Hepatocyte (in vitro differentiated cells): ENCODE results near the gene SMIM13. TPM values are rescaled to one million over a fixed set of nuclear protein-coding genes. Genes with fewer than 3 reads are reported as not detected.

Experiments
- DNase-seq: peaks from one replicate; pipeline ENCODE4 v3.0.0-alpha.2; 2016; ENCODE audit warnings: low spot score
- H2AFZ ChIP-seq: fragments of 200-600 bp; sonication (generic); 2 replicates; pipeline ENCODE4 v1.6.0; 2016; ENCODE audit warnings: antibody characterized with exemption, mild to moderate bottlenecking
- H3K27ac ChIP-seq: fragments of 200-600 bp; sonication (generic); 2 replicates; pipeline ENCODE4 v1.5.1; 2016; ENCODE audit warnings: mild to moderate bottlenecking
- H3K27me3 ChIP-seq: fragments of 200-600 bp; sonication (generic); 2 replicates; pipeline ENCODE4 v1.6.1; 2016
- H3K36me3 ChIP-seq: fragments of 200-600 bp; sonication (generic); replicated peaks from 2 replicates; pipeline ENCODE4 v1.5.1; 2016; ENCODE audit warnings: low read depth; ENCODE audit not compliant: insufficient read depth
- H3K4me1 ChIP-seq: fragments of 200-600 bp; sonication (generic); 2 replicates; pipeline ENCODE4 v1.5.1; 2016; ENCODE audit warnings: mild to moderate bottlenecking, moderate library complexity; ENCODE audit not compliant: insufficient read depth
- H3K4me2 ChIP-seq: fragments of 200-600 bp; sonication (generic); 2 replicates; pipeline ENCODE4 v1.6.0; 2016
- H3K4me3 ChIP-seq: fragments of 200-600 bp; sonication (generic); 2 replicates; pipeline ENCODE4 v1.5.1; 2016; ENCODE audit warnings: mild to moderate bottlenecking
- H3K79me2 ChIP-seq: fragments of 200-600 bp; sonication (generic); 2 replicates; pipeline ENCODE4 v1.6.0; 2017; ENCODE audit warnings: mild to moderate bottlenecking
- H3K9me2 ChIP-seq: fragments of 200-600 bp; sonication (generic); replicated peaks from 2 replicates; pipeline ENCODE4 v1.6.0; 2017; ENCODE audit warnings: mild to moderate bottlenecking; ENCODE audit not compliant: insufficient read depth
- H3K9me3 ChIP-seq: fragments of 200-600 bp; sonication (generic); 2 replicates; pipeline ENCODE4 v1.5.1; 2016; ENCODE audit warnings: low read depth, mild to moderate bottlenecking
- H4K20me1 ChIP-seq: fragments of 200-600 bp; sonication (generic); 2 replicates; pipeline ENCODE4 v1.6.0; 2016; ENCODE audit warnings: mild to moderate bottlenecking; ENCODE audit not compliant: insufficient read depth, poor library complexity, severe bottlenecking
- CTCF ChIP-seq: fragments of 200-600 bp; sonication (generic); IDR thresholded peaks from 2 replicates; pipeline ENCODE4 v1.5.1; 2016; ENCODE audit warnings: antibody characterized with exemption, mild to moderate bottlenecking; ENCODE audit not compliant: poor library complexity
- EZH2 ChIP-seq: fragments of 200-600 bp; sonication (generic); IDR thresholded peaks from 2 replicates; pipeline ENCODE4 v1.6.1; 2016; ENCODE audit warnings: antibody characterized with exemption, mild to moderate bottlenecking, borderline replicate concordance
- EZH2phosphoT487 ChIP-seq: fragments of 200-600 bp; sonication (generic); IDR thresholded peaks from one replicate; pipeline ENCODE4 v1.6.1; 2018; ENCODE audit warnings: antibody characterized with exemption, mild to moderate bottlenecking, low read depth, moderate library complexity; ENCODE audit not compliant: unreplicated experiment, severe bottlenecking
- WGBS: methylation state at CpG from one replicate; pipeline ENCODE4 v1.1.6; 2016; ENCODE audit warnings: low lambda C conversion rate; ENCODE audit errors: missing lambda C conversion rate; 5-methylcytosine and 5-hydroxymethylcytosine counted together
- polyA plus RNA-seq: library from polyadenylated mRNA; unstranded; fragments of >200 nt; fragmentation: Nextera tagmentation; extraction: Ambion mirVana; gene quantifications from 2 replicates; pipeline ENCODE4 v1.2.1, GENCODE V29; 2016
- total RNA-seq: library from RNA; depleted of rRNA; stranded (reverse); fragments of >200 nt; gene quantifications from 2 replicates; pipeline ENCODE4 v1.2.3, GENCODE V29; 2014

Gene SMIM13
- total and polyA plus RNA-seq, 2 experiments from 2014 or later, result 9.3 to 18.2 TPM

- no peaks in the 10 kb centered on the region for H3K9me2 ChIP-seq
- peak overlapping the region; percentile 64 for H3K27ac ChIP-seq
- H3K4me2 ChIP-seq, result peak overlapping the region; percentile 33
- TF ChIP-seq CTCF (no peak), EZH2 (no peak)
- H3K27me3 ChIP-seq, result no peaks in the 10 kb centered on the region
- 55% methylated on average over 2 of the region's 2 CpGs for WGBS
- no peaks in the 10 kb centered on the region for H3K9me3 ChIP-seq
- no peaks in the 10 kb centered on the region for H3K4me1 ChIP-seq
- no peaks in the 10 kb centered on the region for H3K79me2 ChIP-seq
- H3K36me3 ChIP-seq, result no peaks in the 10 kb centered on the region
- H3K4me3 ChIP-seq, result no peak overlapping the region
- peak; percentile 30 for DNase-seq
- H2AFZ ChIP-seq, result no peak overlapping the region
- no peaks in the 10 kb centered on the region for H4K20me1 ChIP-seq
These were observed 26.3 kb upstream of the SMIM13 start for GRCh38 chr6:11067348-11067747.

DNA sequence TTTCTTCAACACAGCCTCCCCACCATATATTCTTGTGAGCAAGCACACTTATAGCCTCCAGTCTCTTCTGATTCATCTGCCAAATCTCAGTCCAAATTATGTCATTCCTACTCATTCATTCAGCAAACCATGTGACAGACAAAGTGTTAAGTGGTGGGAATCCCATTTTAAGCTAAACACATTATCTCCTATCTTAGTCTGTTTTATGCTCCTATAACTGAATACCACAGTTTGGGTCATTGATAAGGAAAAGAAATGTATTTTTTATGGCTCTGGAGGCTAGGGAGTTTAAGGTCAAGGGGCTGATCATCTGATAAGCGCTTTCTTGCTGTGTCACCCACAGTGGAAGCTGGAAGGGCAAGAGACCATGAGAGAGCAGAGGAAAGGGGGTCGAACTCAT lies 23.9 kb upstream of the SMIM13 start:
- Histone ChIP-seq H3K9me3 (no peaks in the 10 kb centered on the region), H3K4me2 (no peak overlapping the region), H3K4me3 (no peak overlapping the region), H4K20me1 (no peaks in the 10 kb centered on the region), H3K27me3 (no peaks in the 10 kb centered on the region), H3K4me1 (no peaks in the 10 kb centered on the region), H3K9me2 (no peaks in the 10 kb centered on the region), H3K79me2 (no peaks in the 10 kb centered on the region), H2AFZ (no peak overlapping the region), H3K36me3 (no peaks in the 10 kb centered on the region), H3K27ac (no peak overlapping the region)
- DNase-seq, result no peak
- TF ChIP-seq EZH2phosphoT487, result no peak
- no peak for TF ChIP-seq CTCF
- no peak for TF ChIP-seq EZH2
- 62% methylated on average over 2 of the region's 2 CpGs for WGBS

DNA sequence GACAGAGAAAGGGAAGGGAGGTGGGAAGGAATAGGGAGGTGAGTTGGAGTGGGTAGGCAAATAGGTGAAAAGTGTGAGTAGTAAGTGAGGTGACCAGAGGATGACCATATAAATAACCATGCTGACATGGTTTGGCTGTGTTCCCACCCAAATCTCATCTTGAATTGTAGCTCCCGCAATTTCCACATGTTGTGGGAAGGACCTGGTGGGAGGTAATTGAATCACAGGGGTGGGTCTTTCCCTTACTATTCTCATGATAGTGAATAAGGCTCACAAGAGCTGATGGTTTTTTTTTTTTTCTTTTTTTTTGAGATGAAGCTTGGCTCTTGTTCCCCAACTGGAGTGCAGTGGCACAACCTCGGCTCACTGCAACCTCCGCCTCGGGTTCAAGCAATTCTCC lies 21.5 kb upstream of the SMIM13 start:
- no peaks in the 10 kb centered on the region for H3K36me3 ChIP-seq
- no peak for DNase-seq
- H3K27me3 ChIP-seq, result no peaks in the 10 kb centered on the region
- H3K4me3 ChIP-seq, result no peak overlapping the region
- H3K4me1 ChIP-seq, result no peaks in the 10 kb centered on the region
- no peak for TF ChIP-seq EZH2phosphoT487
- no peak for TF ChIP-seq EZH2
- TF ChIP-seq CTCF, result no peak
- no peaks in the 10 kb centered on the region for H3K9me2 ChIP-seq
- H3K9me3 ChIP-seq, result no peaks in the 10 kb centered on the region
- no peaks in the 10 kb centered on the region for H3K79me2 ChIP-seq
- no peak overlapping the region for H3K27ac ChIP-seq
- H4K20me1 ChIP-seq, result no peaks in the 10 kb centered on the region
- H2AFZ ChIP-seq, result no peak overlapping the region
- 72% methylated on average over 4 of the region's 4 CpGs for WGBS
- H3K4me2 ChIP-seq, result no peak overlapping the region

- Histone ChIP-seq H3K9me2 (no peaks in the 10 kb centered on the region), H3K27me3 (no peaks in the 10 kb centered on the region), H3K36me3 (no peaks in the 10 kb centered on the region), H3K9me3 (no peaks in the 10 kb centered on the region), H3K27ac (no peak overlapping the region), H3K79me2 (no peaks in the 10 kb centered on the region), H3K4me2 (no peak overlapping the region), H3K4me1 (no peaks in the 10 kb centered on the region), H2AFZ (no peak overlapping the region), H4K20me1 (no peaks in the 10 kb centered on the region), H3K4me3 (no peak overlapping the region)
- TF ChIP-seq EZH2 (no peak), CTCF (no peak), EZH2phosphoT487 (no peak)
- 51% methylated on average over 2 of the region's 2 CpGs for WGBS
- no peak for DNase-seq
These were observed 17.1 kb upstream of the SMIM13 start for GRCh38 chr6:11076540-11076939.
